HUES48 (cell line): ENCODE data around the gene RNGTT.
"Not testable (repeated sequence)": the region's sequence is repeated elsewhere in the genome, so short reads cannot be mapped to it uniquely, and the experiment has no call there.

ENCODE experiments used
- H3K27ac ChIP-seq: one replicate; pipeline ENCODE4 v1.7.0; 2013; ENCODE audit warnings: low read depth, low read length, inconsistent platforms
- H3K27me3 ChIP-seq: 2 replicates; pipeline ENCODE4 v1.6.1; 2013; ENCODE audit warnings: mild to moderate bottlenecking, low read length; ENCODE audit not compliant: control insufficient read depth, insufficient read depth
- H3K36me3 ChIP-seq: 2 replicates; pipeline ENCODE4 v1.6.1; 2013; ENCODE audit warnings: low read length; ENCODE audit not compliant: control insufficient read depth, insufficient read depth
- H3K4me1 ChIP-seq: 2 replicates; pipeline ENCODE4 v1.6.1; 2013; ENCODE audit warnings: mild to moderate bottlenecking, low read length; ENCODE audit not compliant: control insufficient read depth, insufficient read depth
- H3K4me3 ChIP-seq: 2 replicates; pipeline ENCODE4 v1.5.1; 2013; ENCODE audit warnings: mild to moderate bottlenecking, low read depth, low read length
- H3K9ac ChIP-seq: 2 replicates; pipeline ENCODE4 v1.6.1; 2013; ENCODE audit warnings: mild to moderate bottlenecking, low read depth, low read length, moderate library complexity
- H3K9me3 ChIP-seq: 2 replicates; pipeline ENCODE4 v1.6.1; 2013; ENCODE audit warnings: low read length; ENCODE audit not compliant: control insufficient read depth, insufficient read depth

RNGTT gene

GRCh38 chr6:88992741-88993552 is 29.5 kb upstream of the RNGTT start:
- no peak overlapping the region for H3K4me3 ChIP-seq
- H3K4me1 ChIP-seq = no peaks in the 10 kb centered on the region
- no peaks in the 10 kb centered on the region for H3K27me3 ChIP-seq
- no peaks in the 10 kb centered on the region for H3K9me3 ChIP-seq
- H3K9ac ChIP-seq = no peak overlapping the region
- H3K36me3 ChIP-seq = no peaks in the 10 kb centered on the region
- H3K27ac ChIP-seq = no peak overlapping the region

GRCh38 chr6:88989215-88989614 is 25.8 kb upstream of the RNGTT start:
- Histone ChIP-seq H3K4me1 (no peaks in the 10 kb centered on the region), H3K4me3 (no peak overlapping the region), H3K27ac (no peak overlapping the region), H3K36me3 (no peaks in the 10 kb centered on the region), H3K9me3 (no peaks in the 10 kb centered on the region), H3K9ac (no peak overlapping the region), H3K27me3 (no peaks in the 10 kb centered on the region)

- H3K27me3 ChIP-seq = no peaks in the 10 kb centered on the region
- H3K9me3 ChIP-seq = no peaks in the 10 kb centered on the region
- H3K4me3 ChIP-seq = no peak overlapping the region
- no peaks in the 10 kb centered on the region for H3K36me3 ChIP-seq
- no peaks in the 10 kb centered on the region for H3K4me1 ChIP-seq
- H3K9ac ChIP-seq = no peak overlapping the region
- no peak overlapping the region for H3K27ac ChIP-seq
These were observed 24.5 kb upstream of the RNGTT start for GRCh38 chr6:88987922-88988321.

DNA sequence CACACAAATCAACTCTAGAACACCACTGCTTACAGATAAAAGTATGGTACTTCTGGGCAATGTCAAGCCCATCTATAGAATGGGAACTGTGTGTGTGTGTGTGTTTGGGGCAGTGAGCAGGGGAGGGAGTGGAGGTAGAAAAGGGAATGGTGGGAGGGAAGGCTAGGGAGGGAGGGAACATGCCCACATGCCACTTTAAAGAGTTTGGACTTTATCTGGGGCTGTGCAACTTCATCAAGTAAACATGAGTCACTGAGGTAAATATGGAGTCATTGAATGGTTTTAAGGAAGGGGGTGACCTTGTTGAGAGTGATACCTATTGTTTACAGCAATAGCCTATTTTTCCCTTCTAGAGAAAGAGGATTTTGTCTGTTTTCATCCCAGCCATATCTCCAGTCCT is 22.5 kb upstream of the RNGTT start:
- Histone ChIP-seq H3K4me1 (no peaks in the 10 kb centered on the region), H3K4me3 (no peak overlapping the region), H3K27me3 (no peaks in the 10 kb centered on the region), H3K27ac (no peak overlapping the region), H3K36me3 (no peaks in the 10 kb centered on the region), H3K9me3 (no peaks in the 10 kb centered on the region), H3K9ac (no peak overlapping the region)

GRCh38 chr6:88984606-88985005 is 21.2 kb upstream of the RNGTT start:
- H3K4me1 ChIP-seq = no peaks in the 10 kb centered on the region
- no peak overlapping the region for H3K27ac ChIP-seq
- no peaks in the 10 kb centered on the region for H3K36me3 ChIP-seq
- H3K9ac ChIP-seq = no peak overlapping the region
- no peaks in the 10 kb centered on the region; the same call in 1 of the 2 replicates for H3K27me3 ChIP-seq
- no peaks in the 10 kb centered on the region for H3K9me3 ChIP-seq
- no peak overlapping the region for H3K4me3 ChIP-seq

- Histone ChIP-seq H3K9ac (no peak overlapping the region), H3K9me3 (no peaks in the 10 kb centered on the region), H3K27me3 (peaks cover 3% of the 10 kb centered on the region; the same call in 1 of the 2 replicates), H3K4me3 (no peak overlapping the region), H3K27ac (no peak overlapping the region), H3K4me1 (no peaks in the 10 kb centered on the region), H3K36me3 (no peaks in the 10 kb centered on the region)
These were observed 20.7 kb upstream of the RNGTT start for GRCh38 chr6:88984152-88984551.

DNA sequence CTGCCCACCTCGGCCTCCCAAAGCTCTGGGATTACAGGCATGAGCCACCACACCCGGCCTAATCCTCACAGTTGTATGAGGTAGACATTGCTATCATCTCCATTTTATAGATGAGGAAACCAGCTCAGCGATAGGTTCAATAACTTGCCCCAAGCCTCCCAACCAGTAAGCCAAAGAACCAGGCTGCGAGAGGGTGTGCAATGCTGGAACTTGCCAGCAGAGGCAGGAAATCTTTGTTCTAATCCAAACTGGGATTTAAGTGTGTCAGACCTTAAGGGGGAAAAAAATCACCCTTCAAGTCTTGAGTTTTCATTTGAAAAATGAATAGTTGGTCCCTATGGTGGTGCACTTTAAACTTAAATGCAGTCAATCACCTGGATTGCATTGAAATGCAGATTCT is 20.1 kb upstream of the RNGTT start:
- Histone ChIP-seq H3K27me3 (peaks cover 3% of the 10 kb centered on the region; the same call in 1 of the 2 replicates), H3K4me1 (no peaks in the 10 kb centered on the region), H3K9me3 (no peaks in the 10 kb centered on the region), H3K27ac (no peak overlapping the region), H3K4me3 (no peak overlapping the region), H3K36me3 (no peaks in the 10 kb centered on the region), H3K9ac (no peak overlapping the region)

DNA sequence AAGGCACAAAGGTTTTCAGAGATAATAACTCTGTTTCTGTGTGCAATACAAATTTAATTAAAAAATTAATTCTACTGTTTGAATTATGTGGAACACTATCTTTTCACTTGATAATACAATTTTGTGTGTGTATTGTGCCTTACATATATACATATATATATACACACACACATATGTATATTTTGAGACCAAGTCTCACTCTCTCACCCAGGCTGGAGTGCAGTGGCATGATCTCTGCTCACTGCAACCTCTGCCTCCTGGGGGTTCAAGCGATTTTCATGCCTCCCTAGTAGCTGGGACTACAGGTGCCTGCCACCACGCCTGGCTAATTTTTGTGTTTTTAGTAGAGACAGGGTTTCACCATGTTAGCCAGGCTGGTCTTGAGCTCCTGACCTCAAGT is 19.7 kb upstream of the RNGTT start:
- not testable (repeated sequence) for H3K9me3 ChIP-seq, H3K9ac ChIP-seq, H3K4me3 ChIP-seq, H3K36me3 ChIP-seq, H3K4me1 ChIP-seq, H3K27me3 ChIP-seq, H3K27ac ChIP-seq

GRCh38 chr6:88982720-88983119 is 19.3 kb upstream of the RNGTT start:
- Histone ChIP-seq H3K27ac (no peak overlapping the region), H3K9me3 (no peaks in the 10 kb centered on the region), H3K36me3 (no peaks in the 10 kb centered on the region), H3K27me3 (peaks cover 3% of the 10 kb centered on the region; the same call in 1 of the 2 replicates), H3K9ac (no peak overlapping the region), H3K4me3 (no peak overlapping the region), H3K4me1 (no peaks in the 10 kb centered on the region)

DNA sequence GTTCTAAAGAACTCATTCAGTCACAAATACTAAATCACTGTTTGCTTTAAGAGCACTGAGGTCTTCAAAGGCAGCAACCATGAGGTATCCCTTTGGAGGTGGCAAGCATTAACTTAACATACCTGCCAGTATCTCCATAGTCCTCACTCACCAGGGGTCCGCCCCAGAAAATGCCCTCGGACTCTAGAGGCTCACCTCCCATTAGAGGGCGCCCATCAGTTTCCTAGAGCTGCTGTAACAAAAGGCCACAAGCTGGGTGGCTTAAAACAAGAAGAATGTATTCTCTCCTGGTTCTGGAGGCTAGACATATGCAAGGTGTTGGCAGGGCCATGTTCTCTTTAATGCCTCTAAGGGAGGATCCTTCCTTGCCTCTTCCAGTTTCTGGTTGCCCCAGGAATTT is 12.0 kb upstream of the RNGTT start:
- Histone ChIP-seq H3K9me3 (no peaks in the 10 kb centered on the region), H3K4me1 (peaks cover 12% of the 10 kb centered on the region), H3K36me3 (no peaks in the 10 kb centered on the region), H3K27me3 (peaks cover 75% of the 10 kb centered on the region), H3K27ac (no peak overlapping the region), H3K4me3 (no peak overlapping the region), H3K9ac (no peak overlapping the region)

- no peaks in the 10 kb centered on the region for H3K36me3 ChIP-seq
- H3K9me3 ChIP-seq = 0 out of 2 replicates have a peak, but pooled peaks cover 4% of the 10 kb centered on the region
- H3K27ac ChIP-seq = no peak overlapping the region
- peaks cover 12% of the 10 kb centered on the region for H3K4me1 ChIP-seq
- H3K4me3 ChIP-seq = no peak overlapping the region
- H3K27me3 ChIP-seq = peaks cover 81% of the 10 kb centered on the region
- no peak overlapping the region for H3K9ac ChIP-seq
These were observed 9.3 kb upstream of the RNGTT start for GRCh38 chr6:88972504-88973423.
